ENCODE measurements around the gene ENGASE. TPM values are rescaled to one million over a fixed set of nuclear protein-coding genes. Genes with fewer than 3 reads are reported as not detected.

Gene ENGASE
- polyA plus RNA-seq, 3 donors, result 6.9 to 17.1 (median 14.9) TPM

DNA sequence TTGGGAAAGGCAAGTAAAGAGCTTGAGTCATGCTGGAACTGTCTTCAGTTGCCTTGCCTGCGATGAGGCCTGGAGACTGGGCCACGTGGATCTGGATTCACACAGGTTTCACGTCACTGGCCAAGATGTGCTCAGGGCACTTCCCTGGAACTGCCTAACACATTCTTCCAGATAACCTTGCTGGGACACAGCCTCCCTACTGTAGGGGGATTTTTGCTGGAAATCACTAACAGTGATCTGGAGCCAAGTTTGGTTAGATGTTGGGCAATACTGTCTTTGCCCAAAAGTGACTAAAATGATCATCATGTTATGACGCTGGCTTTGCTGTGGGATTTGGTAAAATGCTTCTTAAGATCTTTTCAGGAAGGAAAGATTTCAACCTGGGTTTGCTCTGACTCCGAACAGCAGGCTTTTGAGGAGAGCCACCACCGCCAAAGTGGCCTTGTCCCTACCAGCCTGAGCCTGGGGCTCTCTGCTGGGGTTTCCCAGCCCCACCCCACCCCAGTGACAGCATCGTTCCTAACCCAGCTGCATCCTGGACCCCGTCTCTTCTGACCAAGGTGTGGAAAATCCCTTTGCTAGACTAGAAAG is 36.0 kb upstream of the ENGASE start:
- no peak for DNase-seq (ENCODE audit: low read depth in 3 of 3, low spot score in 2 of 3)

DNA sequence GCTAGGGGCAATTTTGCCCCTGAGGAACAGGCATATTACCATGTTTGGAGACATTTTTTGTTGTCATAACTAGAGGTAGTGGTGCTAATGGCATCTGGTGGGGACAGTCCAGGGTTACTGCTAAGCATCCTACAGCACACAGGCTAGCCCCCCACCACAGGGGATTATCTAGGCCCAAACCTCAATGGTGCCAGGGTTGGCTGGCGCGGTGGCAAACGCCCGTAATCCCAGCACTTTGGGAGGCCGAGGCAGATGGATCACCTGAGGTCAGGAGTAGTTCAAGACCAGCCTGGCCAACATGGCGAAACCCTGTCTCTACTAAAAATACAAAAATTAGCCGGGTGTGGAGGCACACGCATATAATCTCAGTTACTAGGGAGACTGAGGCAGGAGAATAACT is 35.5 kb upstream of the ENGASE start:
- DNase-seq (ENCODE audit: low read depth in 3 of 3, low spot score in 2 of 3), result no peak

DNA sequence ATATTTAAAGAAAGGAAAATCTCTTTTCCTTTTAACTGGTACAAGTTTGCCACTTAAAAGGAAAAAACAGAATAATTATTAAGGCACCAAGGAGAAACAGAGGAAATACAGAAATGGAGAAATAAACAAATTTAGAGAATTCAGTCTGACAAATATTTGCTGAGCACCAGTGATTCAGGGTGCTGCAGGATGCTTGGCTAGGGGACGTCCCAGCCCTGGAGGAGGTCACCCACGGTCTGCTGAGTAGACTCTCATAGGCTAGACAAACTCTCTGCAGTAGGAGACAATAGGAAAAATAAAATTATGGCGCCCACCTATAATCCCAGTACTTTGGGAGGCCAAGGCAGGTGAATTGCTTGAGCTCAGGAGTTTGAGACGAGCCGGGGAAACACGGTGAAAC is 34.7 kb upstream of the ENGASE start:
- DNase-seq (ENCODE audit: low read depth in 3 of 3, low spot score in 2 of 3), result no peak

DNA sequence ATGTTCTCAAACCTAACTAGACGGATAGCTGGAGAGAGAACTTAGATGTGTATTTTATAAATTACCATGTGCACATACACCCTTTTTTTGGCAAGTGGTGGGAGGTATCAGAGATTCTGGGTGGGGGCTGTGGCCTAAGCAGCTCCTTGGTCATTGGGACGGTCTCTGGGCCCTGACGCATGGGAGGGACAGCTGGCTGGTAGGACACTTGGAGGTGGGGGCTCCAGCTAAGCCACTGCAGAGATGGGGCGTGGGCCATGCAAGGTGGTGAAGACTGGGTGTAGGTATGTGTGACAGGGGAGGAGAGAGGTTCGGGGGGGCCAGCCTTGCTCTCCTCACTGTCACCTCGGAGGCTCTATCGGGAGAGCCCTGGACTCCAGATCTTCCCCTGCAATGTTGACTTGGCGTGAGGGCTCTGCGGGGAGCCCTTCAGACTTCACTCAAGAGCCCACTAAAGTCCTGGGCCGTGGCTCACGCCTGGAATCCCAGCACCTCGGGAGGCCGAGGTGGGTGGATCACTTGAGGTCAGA is 33.5 kb upstream of the ENGASE start:
- DNase-seq (ENCODE audit: low read depth in 3 of 3, low spot score in 2 of 3), result no peak

DNA sequence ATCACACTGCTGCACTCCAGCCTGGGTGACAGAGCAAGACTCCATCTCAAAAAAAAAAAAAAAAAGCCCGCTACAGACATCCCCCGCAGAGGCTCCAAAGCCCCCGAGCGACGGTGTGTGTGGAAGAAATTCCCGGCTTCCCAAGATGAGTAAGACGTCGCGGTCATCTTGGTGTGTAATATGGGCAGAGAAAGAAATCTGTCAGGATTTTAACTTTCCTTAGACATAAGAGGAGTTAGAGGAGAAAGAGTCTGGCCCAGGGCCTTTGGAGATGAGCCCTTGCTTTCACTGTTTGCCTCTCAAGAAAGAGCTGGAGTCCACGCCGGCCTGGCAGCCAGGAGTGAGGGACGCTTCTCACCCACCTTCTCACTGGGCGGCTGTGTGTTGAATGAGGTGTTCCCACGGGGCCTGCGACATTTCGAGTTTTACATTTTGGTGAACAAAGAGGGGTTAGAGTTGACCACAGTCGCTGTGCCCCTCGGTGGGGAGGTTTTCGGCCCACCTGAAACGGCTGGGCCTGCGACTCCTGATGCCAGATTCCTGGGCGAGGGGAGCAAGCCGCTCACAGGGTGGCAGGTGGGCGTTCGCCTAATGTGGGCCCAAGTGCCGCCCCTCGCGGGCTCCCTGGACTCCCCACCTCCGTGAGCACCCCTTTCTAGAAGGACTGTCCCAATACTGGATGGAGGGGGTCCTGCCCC is 32.8 kb upstream of the ENGASE start:
- no peak for DNase-seq (ENCODE audit: low read depth in 3 of 3, low spot score in 2 of 3)

DNA sequence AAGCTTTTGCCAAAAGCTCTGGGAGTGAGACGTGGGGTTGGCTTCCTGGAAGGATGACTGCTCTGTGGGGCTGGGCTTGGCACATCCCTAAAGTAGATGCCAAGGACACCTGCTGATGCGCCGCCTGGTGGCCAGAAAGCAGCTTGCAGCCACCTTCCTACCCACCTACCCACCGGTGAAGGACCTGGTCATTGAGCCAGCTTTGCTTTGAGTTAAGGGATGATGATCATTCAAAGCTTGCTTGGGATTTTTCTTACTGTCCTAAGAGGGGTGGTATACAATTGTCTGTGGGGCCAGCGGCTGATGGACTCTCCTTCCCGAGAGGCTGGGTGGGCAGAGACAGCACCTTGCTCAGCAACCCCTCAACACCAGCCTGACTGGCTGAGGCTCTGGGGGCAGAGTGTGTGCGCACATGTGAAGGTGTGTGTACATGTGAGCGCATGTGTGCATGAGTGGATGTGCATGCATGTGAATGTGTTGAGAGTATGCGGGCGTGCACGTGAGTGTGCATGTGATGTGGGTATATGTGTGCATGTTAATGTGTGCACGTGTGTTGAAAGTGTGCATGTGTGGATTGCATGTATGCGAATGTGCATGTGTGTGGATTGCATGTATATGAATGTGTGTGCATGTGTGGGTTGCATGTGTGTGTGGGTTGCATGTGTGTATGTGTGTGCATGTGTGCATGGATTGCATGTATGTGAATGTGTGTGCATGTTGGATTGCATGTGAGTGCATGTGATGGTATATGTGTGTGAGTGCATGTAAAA is 32.0 kb upstream of the ENGASE start:
- DNase-seq (ENCODE audit: low read depth in 3 of 3, low spot score in 2 of 3), result no peak

DNA sequence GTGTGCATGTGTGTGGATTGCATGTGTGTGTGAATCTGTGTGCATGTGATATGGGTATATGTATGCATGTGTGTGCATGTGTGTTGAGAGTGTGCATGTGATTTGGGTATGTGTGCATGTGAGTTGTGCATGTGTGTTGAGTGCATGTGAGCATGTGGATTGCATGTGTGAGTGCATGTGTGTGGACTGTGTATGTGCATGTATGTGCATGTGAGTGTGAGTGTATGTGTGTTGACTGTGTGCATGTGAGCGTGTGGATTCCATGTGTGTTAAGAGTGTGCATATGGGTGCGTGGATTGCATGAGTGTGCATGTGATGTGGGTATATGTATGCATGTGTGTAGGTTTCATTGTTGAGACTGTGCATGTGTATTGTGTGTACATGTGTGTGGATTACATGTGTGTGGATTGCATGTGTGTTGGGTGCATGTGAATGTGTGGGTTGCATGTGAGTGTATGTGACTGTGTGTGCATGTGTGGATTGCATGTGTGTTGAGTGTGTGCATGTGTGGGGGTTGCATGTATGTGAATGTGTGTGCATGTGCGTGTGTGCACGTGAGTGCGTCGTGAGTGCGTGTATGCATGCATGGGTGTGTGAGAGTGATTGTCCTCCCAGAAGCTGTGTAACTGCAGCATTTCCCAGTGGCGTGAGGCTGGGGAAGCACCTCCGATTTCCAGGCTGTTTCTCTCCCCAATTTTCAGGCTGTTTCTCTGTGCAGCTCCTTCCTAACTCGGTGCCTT is 31.3 kb upstream of the ENGASE start:
- DNase-seq (ENCODE audit: low read depth in 3 of 3, low spot score in 2 of 3), result no peak

DNA sequence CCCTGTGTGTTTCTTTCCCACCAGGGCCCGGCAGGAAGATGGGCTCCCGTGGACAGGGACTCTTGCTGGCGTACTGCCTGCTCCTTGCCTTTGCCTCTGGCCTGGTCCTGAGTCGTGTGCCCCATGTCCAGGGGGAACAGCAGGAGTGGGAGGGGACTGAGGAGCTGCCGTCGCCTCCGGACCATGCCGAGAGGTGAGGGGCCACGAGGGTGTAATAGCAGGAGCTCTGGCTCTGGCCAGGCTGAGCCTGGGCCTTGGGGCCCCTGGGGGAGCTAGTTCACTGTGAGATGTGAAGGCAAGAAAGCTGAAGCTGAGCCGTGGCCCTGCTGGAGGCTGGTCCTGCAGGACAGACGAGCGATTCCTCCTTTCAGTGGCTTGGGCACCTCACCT is 30.7 kb upstream of the ENGASE start:
- no peak for DNase-seq (ENCODE audit: low read depth in 3 of 3, low spot score in 2 of 3)

DNA sequence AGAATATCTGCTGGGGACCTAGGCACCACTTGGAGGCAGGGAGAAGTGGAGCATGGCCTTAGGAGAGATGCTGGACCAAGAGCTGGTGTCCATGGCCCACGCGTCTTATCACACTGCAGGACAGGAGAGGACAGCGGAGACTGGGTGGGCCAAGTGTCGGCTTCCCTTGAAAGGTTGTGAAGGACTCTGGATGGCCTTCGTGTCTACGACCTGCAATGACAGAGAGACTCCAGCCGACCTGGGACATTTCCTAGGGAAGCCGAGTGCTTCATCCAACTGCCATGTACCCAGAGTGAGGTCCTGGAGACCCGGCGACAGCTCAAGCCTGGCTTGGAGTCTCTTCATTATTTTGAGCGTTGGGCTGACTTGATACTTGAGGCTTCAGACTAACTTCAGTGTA is 30.2 kb upstream of the ENGASE start:
- DNase-seq (ENCODE audit: low read depth in 3 of 3, low spot score in 2 of 3), result no peak

DNA sequence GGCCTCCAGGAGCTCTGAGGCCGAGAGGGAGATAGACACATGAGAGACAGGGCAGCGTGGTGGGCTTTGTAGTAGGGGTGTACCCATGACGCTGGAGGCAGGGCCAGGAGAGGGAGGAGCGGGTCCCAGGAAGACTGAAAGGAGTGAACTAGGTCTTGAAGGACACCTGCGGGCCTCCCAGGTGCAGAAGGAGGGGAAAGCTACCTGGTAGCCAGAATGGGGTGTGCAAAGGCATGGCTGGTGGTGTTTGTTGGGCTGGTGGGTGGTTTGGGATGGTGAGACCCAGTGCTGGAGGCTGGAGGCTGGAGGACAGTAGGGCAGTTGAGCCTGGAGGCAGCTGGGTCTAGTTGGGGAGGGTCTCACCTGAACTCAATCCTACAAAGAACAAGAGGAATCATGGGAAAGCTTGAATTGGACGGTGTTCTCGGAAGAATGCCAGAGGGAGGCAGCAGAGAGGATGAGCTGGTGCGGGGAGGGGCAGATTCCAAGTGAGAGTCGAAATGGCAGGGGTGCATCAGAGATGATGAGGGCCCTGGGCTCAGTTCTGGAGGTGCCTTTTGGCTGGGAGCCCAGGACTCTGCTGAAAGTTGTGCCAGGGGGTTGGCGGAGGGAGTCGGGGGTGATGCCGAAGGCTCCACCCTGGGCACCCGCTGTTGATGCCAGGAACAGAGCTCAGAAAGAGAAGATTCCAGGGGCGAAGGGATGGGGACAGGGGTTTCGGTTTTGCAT is 29.5 kb upstream of the ENGASE start:
- no peak for DNase-seq (ENCODE audit: low read depth in 3 of 3, low spot score in 2 of 3)

DNA sequence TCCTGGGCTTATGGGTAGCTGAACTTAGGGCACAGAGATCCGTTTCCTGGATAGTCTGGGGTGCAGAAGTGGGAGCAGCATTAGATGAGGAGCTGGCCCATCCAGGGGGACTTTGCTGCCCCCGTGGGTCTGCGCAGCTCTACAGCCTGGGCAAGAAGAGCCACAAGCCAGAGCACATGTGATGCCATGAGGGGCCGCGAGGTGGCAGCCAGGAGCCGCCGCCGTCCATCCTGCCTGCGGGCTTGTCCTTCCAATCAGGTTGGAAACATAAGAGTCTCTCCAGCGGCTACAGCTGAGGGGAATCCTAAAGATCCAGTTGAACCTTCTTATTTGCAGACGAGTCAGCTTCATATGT is 28.8 kb upstream of the ENGASE start:
- DNase-seq (ENCODE audit: low read depth in 3 of 3, low spot score in 2 of 3), result no peak

DNA sequence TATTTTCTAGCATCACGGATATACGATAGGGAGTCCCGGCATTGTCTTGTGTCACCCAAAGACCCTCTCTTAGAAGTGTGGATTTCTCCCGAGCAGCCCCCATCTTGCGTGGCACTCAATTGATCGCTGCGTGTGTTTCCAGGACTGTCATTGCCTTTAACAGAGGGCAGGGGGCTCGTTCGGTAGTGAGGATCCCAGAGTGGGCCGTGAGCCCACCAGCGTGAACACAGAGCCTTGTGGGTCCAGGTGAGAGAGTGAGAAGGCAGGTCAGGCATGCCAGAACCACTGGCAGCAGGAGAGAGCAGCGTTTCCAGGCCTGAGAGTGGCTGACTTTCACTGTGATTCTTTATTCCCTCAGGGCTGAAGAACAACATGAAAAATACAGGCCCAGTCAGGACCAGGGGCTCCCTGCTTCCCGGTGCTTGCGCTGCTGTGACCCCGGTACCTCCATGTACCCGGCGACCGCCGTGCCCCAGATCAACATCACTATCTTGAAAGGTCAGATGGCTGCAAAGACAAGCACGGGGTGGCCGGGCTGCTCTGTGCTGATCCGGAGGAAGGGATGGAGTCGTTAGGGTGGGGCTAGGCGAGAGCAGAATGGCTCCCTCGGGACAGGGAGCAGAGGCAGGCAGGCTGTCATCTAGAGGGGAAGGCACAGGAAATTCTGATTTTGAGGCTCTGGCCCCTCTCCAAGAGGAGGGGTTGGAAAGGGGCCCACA is 28.3 kb upstream of the ENGASE start:
- no peak for DNase-seq (ENCODE audit: low read depth in 3 of 3, low spot score in 2 of 3)

DNA sequence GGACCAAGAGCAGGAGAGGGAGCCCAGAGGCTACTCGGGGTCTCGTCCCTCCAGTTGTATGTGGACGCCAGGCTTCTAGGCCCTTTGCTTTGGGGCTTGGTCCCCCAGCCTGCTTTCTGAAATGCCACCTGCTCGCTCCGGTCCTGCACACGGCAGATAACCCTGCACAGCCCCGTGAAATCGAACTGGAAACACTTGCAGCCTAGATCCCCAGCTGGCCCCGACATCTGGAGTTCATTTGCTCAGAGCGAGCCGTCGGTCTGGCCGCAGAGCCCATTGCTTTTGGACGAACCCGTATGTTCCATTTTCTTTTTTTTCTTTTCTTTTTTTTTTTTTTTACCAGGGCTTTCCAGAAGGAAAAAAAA is 27.7 kb upstream of the ENGASE start:
- DNase-seq (ENCODE audit: low read depth in 3 of 3, low spot score in 2 of 3), result no peak

DNA sequence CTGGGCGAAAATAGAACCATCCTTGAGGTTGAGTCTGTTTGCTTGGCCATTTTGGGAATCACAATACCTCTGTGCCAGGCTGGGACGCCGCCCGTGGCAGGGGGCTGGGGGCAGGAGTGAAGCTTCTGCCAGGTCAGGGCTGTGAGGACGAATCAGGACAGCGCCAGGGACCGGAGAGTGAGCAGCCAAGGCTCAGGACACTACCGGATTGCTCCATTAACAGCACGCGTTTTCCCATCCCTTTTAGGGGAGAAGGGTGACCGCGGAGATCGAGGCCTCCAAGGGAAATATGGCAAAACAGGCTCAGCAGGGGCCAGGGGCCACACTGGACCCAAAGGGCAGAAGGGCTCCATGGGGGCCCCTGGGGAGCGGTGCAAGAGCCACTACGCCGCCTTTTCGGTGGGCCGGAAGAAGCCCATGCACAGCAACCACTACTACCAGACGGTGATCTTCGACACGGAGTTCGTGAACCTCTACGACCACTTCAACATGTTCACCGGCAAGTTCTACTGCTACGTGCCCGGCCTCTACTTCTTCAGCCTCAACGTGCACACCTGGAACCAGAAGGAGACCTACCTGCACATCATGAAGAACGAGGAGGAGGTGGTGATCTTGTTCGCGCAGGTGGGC is 27.2 kb upstream of the ENGASE start:
- DNase-seq (ENCODE audit: low read depth in 3 of 3, low spot score in 2 of 3), result no peak

DNA sequence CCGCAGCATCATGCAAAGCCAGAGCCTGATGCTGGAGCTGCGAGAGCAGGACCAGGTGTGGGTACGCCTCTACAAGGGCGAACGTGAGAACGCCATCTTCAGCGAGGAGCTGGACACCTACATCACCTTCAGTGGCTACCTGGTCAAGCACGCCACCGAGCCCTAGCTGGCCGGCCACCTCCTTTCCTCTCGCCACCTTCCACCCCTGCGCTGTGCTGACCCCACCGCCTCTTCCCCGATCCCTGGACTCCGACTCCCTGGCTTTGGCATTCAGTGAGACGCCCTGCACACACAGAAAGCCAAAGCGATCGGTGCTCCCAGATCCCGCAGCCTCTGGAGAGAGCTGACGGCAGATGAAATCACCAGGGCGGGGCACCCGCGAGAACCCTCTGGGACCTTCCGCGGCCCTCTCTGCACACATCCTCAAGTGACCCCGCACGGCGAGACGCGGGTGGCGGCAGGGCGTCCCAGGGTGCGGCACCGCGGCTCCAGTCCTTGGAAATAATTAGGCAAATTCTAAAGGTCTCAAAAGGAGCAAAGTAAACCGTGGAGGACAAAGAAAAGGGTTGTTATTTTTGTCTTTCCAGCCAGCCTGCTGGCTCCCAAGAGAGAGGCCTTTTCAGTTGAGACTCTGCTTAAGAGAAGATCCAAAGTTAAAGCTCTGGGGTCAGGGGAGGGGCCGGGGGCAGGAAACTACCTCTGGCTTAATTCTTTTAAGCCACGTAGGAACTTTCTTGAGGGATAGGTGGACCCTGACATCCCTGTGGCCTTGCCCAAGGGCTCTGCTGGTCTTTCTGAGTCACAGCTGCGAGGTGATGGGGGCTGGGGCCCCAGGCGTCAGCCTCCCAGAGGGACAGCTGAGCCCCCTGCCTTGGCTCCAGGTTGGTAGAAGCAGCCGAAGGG is 26.4 kb upstream of the ENGASE start:
- no peak for DNase-seq (ENCODE audit: low read depth in 3 of 3, low spot score in 2 of 3)

DNA sequence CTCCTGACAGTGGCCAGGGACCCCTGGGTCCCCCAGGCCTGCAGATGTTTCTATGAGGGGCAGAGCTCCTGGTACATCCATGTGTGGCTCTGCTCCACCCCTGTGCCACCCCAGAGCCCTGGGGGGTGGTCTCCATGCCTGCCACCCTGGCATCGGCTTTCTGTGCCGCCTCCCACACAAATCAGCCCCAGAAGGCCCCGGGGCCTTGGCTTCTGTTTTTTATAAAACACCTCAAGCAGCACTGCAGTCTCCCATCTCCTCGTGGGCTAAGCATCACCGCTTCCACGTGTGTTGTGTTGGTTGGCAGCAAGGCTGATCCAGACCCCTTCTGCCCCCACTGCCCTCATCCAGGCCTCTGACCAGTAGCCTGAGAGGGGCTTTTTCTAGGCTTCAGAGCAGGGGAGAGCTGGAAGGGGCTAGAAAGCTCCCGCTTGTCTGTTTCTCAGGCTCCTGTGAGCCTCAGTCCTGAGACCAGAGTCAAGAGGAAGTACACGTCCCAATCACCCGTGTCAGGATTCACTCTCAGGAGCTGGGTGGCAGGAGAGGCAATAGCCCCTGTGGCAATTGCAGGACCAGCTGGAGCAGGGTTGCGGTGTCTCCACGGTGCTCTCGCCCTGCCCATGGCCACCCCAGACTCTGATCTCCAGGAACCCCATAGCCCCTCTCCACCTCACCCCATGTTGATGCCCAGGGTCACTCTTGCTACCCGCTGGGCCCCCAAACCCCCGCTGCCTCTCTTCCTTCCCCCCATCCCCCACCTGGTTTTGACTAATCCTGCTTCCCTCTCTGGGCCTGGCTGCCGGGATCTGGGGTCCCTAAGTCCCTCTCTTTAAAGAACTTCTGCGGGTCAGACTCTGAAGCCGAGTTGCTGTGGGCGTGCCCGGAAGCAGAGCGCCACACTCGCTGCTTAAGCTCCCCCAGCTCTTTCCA is 25.5 kb upstream of the ENGASE start:
- no peak for DNase-seq (ENCODE audit: low read depth in 3 of 3, low spot score in 2 of 3)

DNA sequence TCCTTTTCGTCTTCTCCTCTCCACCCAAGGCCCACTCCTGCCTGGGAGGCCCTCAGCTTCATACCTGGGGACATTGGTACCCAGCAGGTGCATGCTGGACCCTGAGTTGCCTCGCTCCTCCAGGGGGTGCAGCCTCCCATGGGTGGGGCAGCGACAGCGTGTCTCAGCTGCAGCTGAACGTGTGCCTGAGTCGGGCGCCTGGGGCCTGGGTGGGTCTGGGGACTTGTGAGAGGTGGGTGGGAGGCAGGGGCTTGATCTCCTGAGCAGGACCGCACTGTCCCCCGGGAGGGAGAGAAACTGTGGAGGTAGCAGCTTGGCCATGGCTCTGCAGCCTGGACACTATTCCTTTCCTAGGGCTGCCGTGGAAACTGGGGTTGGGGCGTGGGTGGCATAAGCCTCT is 24.8 kb upstream of the ENGASE start:
- no peak for DNase-seq (ENCODE audit: low read depth in 3 of 3, low spot score in 2 of 3)

Measured in right renal cortex interstitium (tissue), 3 donors.